H1 (cell line): ENCODE data around the gene BASP1. TPM values are rescaled to one million over a fixed set of nuclear protein-coding genes. Genes with fewer than 3 reads are reported as not detected.

Experiments used
- JUN ChIP-seq: IDR thresholded peaks from 2 replicates; pipeline ENCODE4 v1.6.1; 2011; ENCODE audit warnings: low read depth, mild to moderate bottlenecking, improper control_type of control experiment, low read length
- SUZ12 ChIP-seq: fragments of 200-600 bp; sonication (generic); IDR thresholded peaks from 2 replicates; pipeline ENCODE4 v1.6.1; 2012; ENCODE audit warnings: mild to moderate bottlenecking, inconsistent platforms, low read length, moderate library complexity, mixed read lengths
- YY1 ChIP-seq: IDR thresholded peaks from 2 replicates; pipeline ENCODE4 v1.6.1; 2011; ENCODE audit warnings: low read depth, mild to moderate bottlenecking, low read length
- polyA plus RNA-seq, 7 experiments: library from polyadenylated mRNA; depleted of rRNA in 3 of 7; stranded (reverse) in 5 of 7; unstranded in 2 of 7; fragments of >200 nt in 5 of 7; fragments of 200-250 nt in 2 of 7; gene quantifications; 1 replicate in 5 of 7; 2 replicates in 1 of 7; 4 replicates in 1 of 7; pipeline versions ENCODE4 v1.2.1 to v1.2.3, GENCODE V29; 2011 to 2013; ENCODE audit warnings: missing spikeins in 2 of 7, mixed read lengths in 2 of 7
- total RNA-seq: library from RNA; stranded (reverse); fragmentation: NEBNext Ultra II Directional; extraction: Animal tissue kit (Norgen Biotek cat#: 25700); gene quantifications from 2 replicates; pipeline ENCODE4 v1.2.1, GENCODE V29; 2021

The BASP1 gene
- total and polyA plus RNA-seq, 2 of the 8 experiments (the other 6 are each of a cell fraction or from before 2014, with no cell fraction given), result 95.2 to 104 TPM

DNA sequence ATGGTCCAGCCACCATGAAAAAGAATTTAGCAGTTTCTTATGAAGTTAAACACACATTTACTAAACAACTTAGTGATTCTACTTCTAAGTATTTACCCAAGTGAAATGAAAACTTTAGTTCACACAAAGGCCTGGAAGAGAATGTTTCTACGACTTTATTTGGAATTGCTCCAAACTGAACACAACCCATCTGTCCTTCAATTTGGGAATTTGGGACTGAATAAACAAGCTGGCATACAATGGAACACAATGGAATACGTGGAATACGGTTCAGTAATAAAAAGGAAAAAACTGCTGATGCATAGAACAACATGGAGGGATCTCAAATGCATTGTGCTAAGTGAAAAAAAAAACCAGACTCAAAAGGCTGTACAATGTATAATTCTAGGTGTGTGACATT is 44.6 kb upstream of the BASP1 start (continued):
- TF ChIP-seq SUZ12 (no peak), YY1 (no peak), JUN (no peak)
- TF ChIP-seq, all 59 proteins: peak for 0
